Stimulated activated CD8-positive, alpha-beta memory T cell treated with anti-CD3 and anti-CD28 coated beads, Interleukin-4, amount 100 ng/mL, for 48 hours (primary cell): ENCODE measurements around the gene ZMIZ1.

Experiments used
- DNase-seq: peaks from one replicate; pipeline ENCODE4 v3.0.0-alpha.2; 2020

ZMIZ1 gene

GRCh38 chr10:79238606-79239005 is 169.8 kb downstream of the ZMIZ1 start:
- DNase-seq = no peak

GRCh38 chr10:79239275-79239779 is 170.6 kb downstream of the ZMIZ1 start:
- DNase-seq = peak; percentile 37

GRCh38 chr10:79239924-79240581 is 171.3 kb downstream of the ZMIZ1 start:
- DNase-seq = no peak

GRCh38 chr10:79241629-79241989 is 172.8 kb downstream of the ZMIZ1 start:
- DNase-seq = no peak

GRCh38 chr10:79241990-79242619 is 173.3 kb downstream of the ZMIZ1 start:
- DNase-seq = peak; percentile 81

- DNase-seq = peak; percentile 72
Observed at GRCh38 chr10:79242620-79243152, 173.9 kb downstream of the ZMIZ1 start.

- peak; percentile 74 for DNase-seq
Observed at GRCh38 chr10:79243181-79244067, 174.7 kb downstream of the ZMIZ1 start.

GRCh38 chr10:79244068-79244442 is 175.3 kb downstream of the ZMIZ1 start:
- DNase-seq = no peak

GRCh38 chr10:79244841-79245504 is 176.2 kb downstream of the ZMIZ1 start:
- DNase-seq = peak; percentile 36

GRCh38 chr10:79245539-79246208 is 176.9 kb downstream of the ZMIZ1 start:
- no peak for DNase-seq

GRCh38 chr10:79246209-79246581 is 177.4 kb downstream of the ZMIZ1 start:
- no peak for DNase-seq

- no peak for DNase-seq
Observed at GRCh38 chr10:79246606-79247275, 178.0 kb downstream of the ZMIZ1 start.

- peak; percentile 46 for DNase-seq
Observed at GRCh38 chr10:79247373-79248137, 178.8 kb downstream of the ZMIZ1 start.

GRCh38 chr10:79248341-79249185 is 179.8 kb downstream of the ZMIZ1 start:
- DNase-seq = peak; percentile 47

- peak; percentile 35 for DNase-seq
Observed at GRCh38 chr10:79249186-79250121, 180.7 kb downstream of the ZMIZ1 start.

- DNase-seq = no peak
Observed at GRCh38 chr10:79250259-79250658, 181.5 kb downstream of the ZMIZ1 start.

GRCh38 chr10:79252450-79252849 is 183.7 kb downstream of the ZMIZ1 start:
- no peak for DNase-seq

GRCh38 chr10:79252971-79253370 is 184.2 kb downstream of the ZMIZ1 start:
- DNase-seq = no peak

GRCh38 chr10:79253704-79254103 is 184.9 kb downstream of the ZMIZ1 start:
- DNase-seq = no peak
